Tibial artery (tissue), 4 donors: ENCODE results near the gene TACC2.

Source experiments
- DNase-seq, 2 donors: peaks; one replicate each; pipeline ENCODE4 v3.0.0-alpha.2; 2019
- H3K27ac ChIP-seq, 2 donors: fragments of 200-600 bp; sonication (generic) in 1 of 2; 1 replicate in 1 of 2; 2 replicates in 1 of 2; pipeline ENCODE4 v1.5.1; 2018 to 2019; ENCODE audit warnings: mild to moderate bottlenecking in 1 of 2
- H3K27me3 ChIP-seq, 2 donors: fragments of 200-600 bp; sonication (generic) in 1 of 2; one replicate each; pipeline versions ENCODE4 v1.5.1 to v1.6.0; 2016 to 2019
- H3K36me3 ChIP-seq, 3 donors: fragments of 200-600 bp; sonication (generic) in 2 of 3; one replicate each; pipeline ENCODE4 v1.5.1; 2016 to 2019; ENCODE audit warnings: mild to moderate bottlenecking in 2 of 3
- H3K4me1 ChIP-seq, 4 donors: fragments of 200-600 bp; sonication (generic) in 2 of 4; 1 replicate in 3 of 4; 2 replicates in 1 of 4; pipeline ENCODE4 v1.5.1; 2016 to 2019
- H3K4me3 ChIP-seq, 2 donors: fragments of 200-600 bp; sonication (generic) in 1 of 2; 1 replicate in 1 of 2; 2 replicates in 1 of 2; pipeline ENCODE4 v1.5.1; 2018 to 2019; ENCODE audit warnings: mild to moderate bottlenecking in 2 of 2
- H3K9me3 ChIP-seq, 3 donors: fragments of 200-600 bp; sonication (generic) in 1 of 3; one replicate each; pipeline ENCODE4 v1.5.1; 2016 to 2019
- intact Hi-C: fragments of 100-400 bp; cut with DNase I; formaldehyde crosslinking; loops from one replicate; pipeline ENCODE4 v1.15.0; 2023; ENCODE audit warnings: low total_unique reads
- TF ChIP-seq, protein P1 (sequence below), 2 experiments: fragments of 200-600 bp in 1 of 2; fragments of 450-650 bp in 1 of 2; IDR thresholded peaks; one replicate each; pipeline ENCODE4 v1.5.1; 2017 to 2019; ENCODE audit warnings: antibody characterized with exemption in 2 of 2, mild to moderate bottlenecking in 1 of 2, moderate library complexity in 1 of 2

TACC2 gene

GRCh38 chr10:122154031-122154544 lies 165.1 kb downstream of the TACC2 start:
- H3K27me3 ChIP-seq: no peaks in the 10 kb centered on the region
- intact Hi-C loops: no loop called here
- TF ChIP-seq, protein P1, sequence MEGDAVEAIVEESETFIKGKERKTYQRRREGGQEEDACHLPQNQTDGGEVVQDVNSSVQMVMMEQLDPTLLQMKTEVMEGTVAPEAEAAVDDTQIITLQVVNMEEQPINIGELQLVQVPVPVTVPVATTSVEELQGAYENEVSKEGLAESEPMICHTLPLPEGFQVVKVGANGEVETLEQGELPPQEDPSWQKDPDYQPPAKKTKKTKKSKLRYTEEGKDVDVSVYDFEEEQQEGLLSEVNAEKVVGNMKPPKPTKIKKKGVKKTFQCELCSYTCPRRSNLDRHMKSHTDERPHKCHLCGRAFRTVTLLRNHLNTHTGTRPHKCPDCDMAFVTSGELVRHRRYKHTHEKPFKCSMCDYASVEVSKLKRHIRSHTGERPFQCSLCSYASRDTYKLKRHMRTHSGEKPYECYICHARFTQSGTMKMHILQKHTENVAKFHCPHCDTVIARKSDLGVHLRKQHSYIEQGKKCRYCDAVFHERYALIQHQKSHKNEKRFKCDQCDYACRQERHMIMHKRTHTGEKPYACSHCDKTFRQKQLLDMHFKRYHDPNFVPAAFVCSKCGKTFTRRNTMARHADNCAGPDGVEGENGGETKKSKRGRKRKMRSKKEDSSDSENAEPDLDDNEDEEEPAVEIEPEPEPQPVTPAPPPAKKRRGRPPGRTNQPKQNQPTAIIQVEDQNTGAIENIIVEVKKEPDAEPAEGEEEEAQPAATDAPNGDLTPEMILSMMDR (IDR thresholded peaks at IDR 0.05): no peak
- H3K4me1 ChIP-seq: peaks cover 0 to 56% (median 41%) of the 10 kb centered on the region in 4 donors
- H3K4me3 ChIP-seq: no peak overlapping the region
- H3K36me3 ChIP-seq: no peaks in the 10 kb centered on the region
- peak overlapping the region; percentile 76 to 85 for H3K27ac ChIP-seq
- DNase-seq: no peak
- no peaks in the 10 kb centered on the region for H3K9me3 ChIP-seq

- TF ChIP-seq, protein P1 (IDR thresholded peaks at IDR 0.05): no peak
- H3K9me3 ChIP-seq: no peaks in the 10 kb centered on the region
- no peaks in the 10 kb centered on the region for H3K36me3 ChIP-seq
- intact Hi-C loops: no loop called here
- DNase-seq: peak; percentile 53 to 89
- peak overlapping the region; percentile 18 to 40 for H3K4me3 ChIP-seq
- peaks cover 0 to 49% (median 36%) of the 10 kb centered on the region in 4 donors for H3K4me1 ChIP-seq
- H3K27ac ChIP-seq: peak overlapping the region; percentile 76 to 85
- H3K27me3 ChIP-seq: no peaks in the 10 kb centered on the region
Observed at GRCh38 chr10:122154545-122155366, 165.8 kb downstream of the TACC2 start.

GRCh38 chr10:122157451-122157850 lies 168.5 kb downstream of the TACC2 start:
- Histone ChIP-seq H3K4me3 (no peak overlapping the region), H3K9me3 (no peaks in the 10 kb centered on the region), H3K36me3 (no peaks in the 10 kb centered on the region), H3K4me1 (peaks cover 0 to 37% (median 27%) of the 10 kb centered on the region in 4 donors), H3K27me3 (no peaks in the 10 kb centered on the region), H3K27ac (no peak overlapping the region)
- TF ChIP-seq, protein P1 (IDR thresholded peaks at IDR 0.05): no peak
- DNase-seq: no peak
- intact Hi-C loops: no loop called here

DNA sequence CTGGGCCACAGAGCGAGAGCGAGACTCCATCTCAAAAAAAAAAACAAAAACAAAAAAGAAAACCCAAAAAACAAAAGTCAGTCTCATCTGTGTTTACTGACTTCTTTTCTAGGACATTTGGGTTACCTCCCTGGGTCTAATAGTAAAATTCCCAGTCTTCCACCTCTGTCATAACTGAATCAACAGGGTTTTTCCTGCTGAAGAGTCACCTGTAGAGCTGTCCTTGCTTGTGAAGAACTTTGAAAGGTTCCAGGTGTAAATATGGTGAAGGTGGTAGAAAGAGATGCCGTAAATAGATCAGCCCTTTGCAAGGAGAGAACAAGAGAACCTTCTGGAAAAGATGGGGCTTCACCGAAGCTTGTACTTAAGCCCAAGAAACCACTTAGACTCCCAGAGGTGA lies 169.4 kb downstream of the TACC2 start:
- no peak for DNase-seq
- Histone ChIP-seq H3K4me1 (peaks cover 0 to 37% (median 25%) of the 10 kb centered on the region in 4 donors), H3K27ac (no peak overlapping the region), H3K9me3 (no peaks in the 10 kb centered on the region), H3K27me3 (no peaks in the 10 kb centered on the region), H3K36me3 (no peaks in the 10 kb centered on the region), H3K4me3 (no peak overlapping the region)
- intact Hi-C loops: no loop called here
- TF ChIP-seq, protein P1 (IDR thresholded peaks at IDR 0.05): no peak

DNA sequence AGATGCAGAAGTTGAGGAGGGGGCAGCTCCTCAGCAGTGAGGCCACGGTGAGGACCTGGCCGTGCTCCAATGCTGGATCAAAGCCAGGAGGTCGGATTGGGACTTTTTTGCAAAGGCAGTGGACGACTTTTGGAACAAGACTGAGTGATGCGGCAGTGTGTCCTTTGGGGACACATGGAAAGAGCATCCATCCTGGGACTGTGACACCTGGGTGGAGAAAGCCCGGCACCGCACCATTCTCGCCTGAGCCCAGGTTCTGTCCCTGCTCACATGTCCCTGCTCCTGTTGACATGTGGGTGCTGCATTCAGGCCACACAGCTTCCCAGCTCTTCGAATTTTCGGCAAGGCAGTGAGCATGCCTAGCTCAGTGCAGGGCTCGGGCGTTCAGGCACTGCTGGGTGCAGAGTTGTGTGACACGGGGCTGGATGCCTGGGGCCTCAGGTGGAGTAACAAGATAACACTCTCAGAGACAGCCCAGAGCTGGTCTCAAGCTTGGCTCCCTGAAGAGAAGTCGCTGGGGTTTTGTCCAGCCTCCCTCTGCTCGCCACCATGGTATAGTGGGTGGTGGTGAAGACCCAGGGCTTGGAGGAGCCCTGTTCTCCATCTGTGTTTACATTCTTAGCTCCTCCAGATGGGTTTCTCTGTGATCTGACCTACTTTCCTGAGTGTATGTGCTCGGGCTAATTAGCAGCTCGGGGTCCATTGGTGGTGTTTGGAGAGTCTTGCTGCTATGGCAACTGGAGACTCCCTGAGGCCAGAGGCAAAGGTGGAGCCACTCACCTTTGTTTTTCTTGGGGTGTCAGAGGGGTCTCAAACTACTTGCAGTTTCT lies 170.4 kb downstream of the TACC2 start:
- Histone ChIP-seq H3K36me3 (no peaks in the 10 kb centered on the region), H3K4me1 (peaks cover 0 to 35% (median 23%) of the 10 kb centered on the region in 4 donors), H3K4me3 (no peak overlapping the region), H3K9me3 (no peaks in the 10 kb centered on the region), H3K27ac (no peak overlapping the region), H3K27me3 (no peaks in the 10 kb centered on the region)
- TF ChIP-seq, protein P1 (IDR thresholded peaks at IDR 0.05): no peak
- intact Hi-C loops: no loop called here
- no peak for DNase-seq
